OCI-LY7 (cell line): Measurements from ENCODE around the gene THTPA.

Source experiments
- CTCF ChIP-seq: fragments of 200-600 bp; sonication (generic); conservative IDR thresholded peaks from 2 replicates; pipeline ENCODE4 v1.5.1; 2014; ENCODE audit warnings: mild to moderate bottlenecking, antibody characterized with exemption, low read length, moderate library complexity, mixed read lengths
- EZH2phosphoT487 ChIP-seq: fragments of 200-600 bp; sonication (generic); IDR thresholded peaks from 2 replicates; pipeline ENCODE4 v1.6.1; 2018; ENCODE audit warnings: low read depth, borderline replicate concordance, mild to moderate bottlenecking, mixed run types, antibody characterized with exemption, low read length, moderate library complexity, mixed read lengths

GRCh38 chr14:23531391-23531790 lies 24.7 kb upstream of the THTPA start:
- TF ChIP-seq CTCF (no peak), EZH2phosphoT487 (no peak)
